Osteoblast (primary cell): ENCODE results near the gene ENO3. TPM values are rescaled to one million over a fixed set of nuclear protein-coding genes. Genes with fewer than 3 reads are reported as not detected.

ENCODE experiments used
- DNase-seq: peaks from one replicate; pipeline ENCODE4 v3.0.0; 2011; ENCODE audit warnings: low spot score, mixed read lengths; ENCODE audit not compliant: insufficient read length; ENCODE audit errors: missing footprints
- H2AFZ ChIP-seq: 2 replicates; pipeline ENCODE4 v1.6.0; 2011; ENCODE audit warnings: mild to moderate bottlenecking, low read length
- H3K27ac ChIP-seq: 2 replicates; pipeline ENCODE4 v1.5.1; 2011; ENCODE audit warnings: mild to moderate bottlenecking, low read depth, low read length, moderate library complexity
- H3K27me3 ChIP-seq: 2 replicates; pipeline ENCODE4 v1.6.0; 2012; ENCODE audit warnings: mild to moderate bottlenecking, control low read depth, inconsistent platforms, low read length, moderate library complexity; ENCODE audit not compliant: insufficient read depth
- H3K36me3 ChIP-seq: 2 replicates; pipeline ENCODE4 v1.5.1; 2011; ENCODE audit warnings: mild to moderate bottlenecking, low read length, control low read depth, moderate library complexity; ENCODE audit not compliant: insufficient read depth
- H3K4me1 ChIP-seq: 2 replicates; pipeline ENCODE4 v1.5.1; 2011; ENCODE audit warnings: mild to moderate bottlenecking, low read length, control low read depth, moderate library complexity; ENCODE audit not compliant: insufficient read depth
- H3K4me2 ChIP-seq: 2 replicates; pipeline ENCODE4 v1.6.0; 2011; ENCODE audit warnings: mild to moderate bottlenecking, low read length; ENCODE audit not compliant: insufficient read depth
- H3K4me3 ChIP-seq: fragments of 200-600 bp; sonication (generic); 3 replicates; pipeline ENCODE4 v1.5.1; 2012; ENCODE audit warnings: mild to moderate bottlenecking, low read length, inconsistent platforms; ENCODE audit not compliant: insufficient read depth
- H3K79me2 ChIP-seq: 2 replicates; pipeline ENCODE4 v1.6.0; 2012; ENCODE audit warnings: mild to moderate bottlenecking, low read length, control low read depth, inconsistent platforms; ENCODE audit not compliant: insufficient read depth
- H3K9me3 ChIP-seq: 2 replicates; pipeline ENCODE4 v1.5.1; 2011; ENCODE audit warnings: low read depth, low read length, control low read depth
- H4K20me1 ChIP-seq: 2 replicates; pipeline ENCODE4 v1.6.0; 2012; ENCODE audit warnings: mild to moderate bottlenecking, low read length, control low read depth; ENCODE audit not compliant: insufficient read depth
- CTCF ChIP-seq: IDR thresholded peaks from 2 replicates; pipeline ENCODE4 v1.5.1; 2011; ENCODE audit warnings: mild to moderate bottlenecking, low read depth, low read length, moderate library complexity; ENCODE audit errors: extremely low read depth
- total RNA-seq: library from RNA; depleted of rRNA; stranded (reverse); fragments of >200 nt; gene quantifications from 2 replicates; pipeline ENCODE4 v1.2.3, GENCODE V29; 2012

The ENO3 gene
- total RNA-seq, 1 donor = 2.9 TPM

GRCh38 chr17:4938069-4938491 is 12.8 kb upstream of the ENO3 start:
- Histone ChIP-seq H3K79me2 (peaks cover 49% of the 10 kb centered on the region), H2AFZ (no peak overlapping the region), H3K4me3 (no peak overlapping the region), H3K9me3 (no peaks in the 10 kb centered on the region), H3K4me1 (peaks cover 36% of the 10 kb centered on the region), H3K27ac (no peak overlapping the region), H3K27me3 (no peaks in the 10 kb centered on the region), H3K36me3 (peaks cover 35% of the 10 kb centered on the region), H4K20me1 (peaks cover 20% of the 10 kb centered on the region), H3K4me2 (no peak overlapping the region)
- DNase-seq = no peak
- no peak for TF ChIP-seq CTCF

GRCh38 chr17:4938688-4939545 is 12.0 kb upstream of the ENO3 start:
- H3K4me3 ChIP-seq = peak overlapping the region; percentile 95
- H3K4me2 ChIP-seq = peak overlapping the region; percentile 98
- peak overlapping the region; percentile 76 for H2AFZ ChIP-seq
- peaks cover 34% of the 10 kb centered on the region for H3K4me1 ChIP-seq
- H4K20me1 ChIP-seq = peaks cover 28% of the 10 kb centered on the region
- H3K9me3 ChIP-seq = no peaks in the 10 kb centered on the region
- H3K36me3 ChIP-seq = peaks cover 43% of the 10 kb centered on the region
- no peaks in the 10 kb centered on the region for H3K27me3 ChIP-seq
- no peak for TF ChIP-seq CTCF
- DNase-seq = peak; percentile 84
- peak overlapping the region; percentile 91 for H3K27ac ChIP-seq
- H3K79me2 ChIP-seq = peaks cover 55% of the 10 kb centered on the region

- H3K79me2 ChIP-seq = peaks cover 60% of the 10 kb centered on the region
These were observed 11.4 kb upstream of the ENO3 start for GRCh38 chr17:4939546-4939795.

More at GRCh38 chr17:4939546-4939795, 11.4 kb upstream of the ENO3 start:
- Histone ChIP-seq H3K9me3 (no peaks in the 10 kb centered on the region), H3K4me1 (peaks cover 32% of the 10 kb centered on the region), H3K27ac (peak overlapping the region; percentile 91), H2AFZ (peak overlapping the region; percentile 76), H3K4me3 (peak overlapping the region; percentile 95), H4K20me1 (peaks cover 34% of the 10 kb centered on the region), H3K27me3 (no peaks in the 10 kb centered on the region), H3K4me2 (peak overlapping the region; percentile 98), H3K36me3 (peaks cover 49% of the 10 kb centered on the region)
- DNase-seq = no peak
- TF ChIP-seq CTCF = no peak
